Measurements from ENCODE around the gene MPRIP. TPM values are rescaled to one million over a fixed set of nuclear protein-coding genes. Genes with fewer than 3 reads are reported as not detected.

Gene MPRIP
- total RNA-seq, 1 donor from 2014 or later, result 102 TPM

- TF ChIP-seq, protein P1, sequence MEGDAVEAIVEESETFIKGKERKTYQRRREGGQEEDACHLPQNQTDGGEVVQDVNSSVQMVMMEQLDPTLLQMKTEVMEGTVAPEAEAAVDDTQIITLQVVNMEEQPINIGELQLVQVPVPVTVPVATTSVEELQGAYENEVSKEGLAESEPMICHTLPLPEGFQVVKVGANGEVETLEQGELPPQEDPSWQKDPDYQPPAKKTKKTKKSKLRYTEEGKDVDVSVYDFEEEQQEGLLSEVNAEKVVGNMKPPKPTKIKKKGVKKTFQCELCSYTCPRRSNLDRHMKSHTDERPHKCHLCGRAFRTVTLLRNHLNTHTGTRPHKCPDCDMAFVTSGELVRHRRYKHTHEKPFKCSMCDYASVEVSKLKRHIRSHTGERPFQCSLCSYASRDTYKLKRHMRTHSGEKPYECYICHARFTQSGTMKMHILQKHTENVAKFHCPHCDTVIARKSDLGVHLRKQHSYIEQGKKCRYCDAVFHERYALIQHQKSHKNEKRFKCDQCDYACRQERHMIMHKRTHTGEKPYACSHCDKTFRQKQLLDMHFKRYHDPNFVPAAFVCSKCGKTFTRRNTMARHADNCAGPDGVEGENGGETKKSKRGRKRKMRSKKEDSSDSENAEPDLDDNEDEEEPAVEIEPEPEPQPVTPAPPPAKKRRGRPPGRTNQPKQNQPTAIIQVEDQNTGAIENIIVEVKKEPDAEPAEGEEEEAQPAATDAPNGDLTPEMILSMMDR (conservative IDR thresholded peaks at IDR 0.05; ENCODE audit: low read depth, low read length), result no peak
- no peak for DNase-seq (ENCODE audit: low read depth)
Observed at GRCh38 chr17:17109907-17110306, 67.7 kb downstream of the MPRIP start.

GRCh38 chr17:17110520-17110919, 68.3 kb downstream of the MPRIP start:
- no peak overlapping the region for H3K4me3 ChIP-seq (ENCODE audit: low read depth, low read length)
- no peak for DNase-seq (ENCODE audit: low read depth)
- TF ChIP-seq, protein P1 (conservative IDR thresholded peaks at IDR 0.05; ENCODE audit: low read depth, low read length), result no peak

More at GRCh38 chr17:17109907-17110306, 67.7 kb downstream of the MPRIP start:
- H3K4me3 ChIP-seq (ENCODE audit: low read depth, low read length), result no peak overlapping the region

- TF ChIP-seq, protein P1 (conservative IDR thresholded peaks at IDR 0.05; ENCODE audit: low read depth, low read length), result no peak
- no peak overlapping the region for H3K4me3 ChIP-seq (ENCODE audit: low read depth, low read length)
- DNase-seq (ENCODE audit: low read depth), result no peak
Observed at GRCh38 chr17:17111401-17112393, 69.4 kb downstream of the MPRIP start.

GRCh38 chr17:17112628-17113200, 70.5 kb downstream of the MPRIP start:
- TF ChIP-seq, protein P1 (conservative IDR thresholded peaks at IDR 0.05; ENCODE audit: low read depth, low read length), result no peak
- DNase-seq (ENCODE audit: low read depth), result no peak
- H3K4me3 ChIP-seq (ENCODE audit: low read depth, low read length), result no peak overlapping the region

GRCh38 chr17:17114592-17115225, 72.5 kb downstream of the MPRIP start:
- H3K4me3 ChIP-seq (ENCODE audit: low read depth, low read length), result no peak overlapping the region
- DNase-seq (ENCODE audit: low read depth), result no peak
- TF ChIP-seq, protein P1 (conservative IDR thresholded peaks at IDR 0.05; ENCODE audit: low read depth, low read length), result no peak

GRCh38 chr17:17115620-17116019, 73.4 kb downstream of the MPRIP start:
- no peak for DNase-seq (ENCODE audit: low read depth)
- TF ChIP-seq, protein P1 (conservative IDR thresholded peaks at IDR 0.05; ENCODE audit: low read depth, low read length), result no peak
- no peak overlapping the region for H3K4me3 ChIP-seq (ENCODE audit: low read depth, low read length)

Measured in epithelial cell of proximal tubule (primary cell).